ENCODE measurements around the gene CTNNA3. TPM values are rescaled to one million over a fixed set of nuclear protein-coding genes. Genes with fewer than 3 reads are reported as not detected.

CTNNA3 gene
- total RNA-seq, 1 donor from 2014 or later, result 6.9 TPM

DNA sequence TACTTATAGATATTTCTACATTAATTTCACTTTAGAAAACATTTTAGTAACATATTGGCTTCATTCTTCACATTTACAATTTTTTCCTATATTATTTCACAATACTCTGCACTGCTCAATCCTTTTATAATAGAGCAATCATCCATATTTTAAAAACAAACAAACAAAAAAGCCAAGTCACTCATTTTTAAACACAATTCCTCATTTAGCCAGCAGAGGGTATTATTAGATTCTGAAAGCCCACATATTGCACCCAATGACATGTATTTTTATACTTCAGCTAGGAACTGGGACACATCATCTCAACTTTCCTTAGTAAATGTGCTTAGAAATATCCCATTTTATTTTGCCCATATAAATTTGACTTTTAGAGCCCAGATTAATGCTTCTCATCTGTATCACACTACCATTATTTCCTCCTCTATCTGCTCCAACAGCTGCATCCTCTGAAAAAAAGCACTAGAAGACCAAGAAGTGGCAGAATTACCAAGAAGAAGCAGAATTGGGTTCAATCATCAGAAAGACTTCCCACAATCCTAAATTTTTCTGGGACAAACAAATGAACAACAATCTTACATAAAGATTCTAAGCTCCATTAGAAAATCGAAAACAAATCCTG lies 29.5 kb downstream of the CTNNA3 start:
- peak; percentile 69 for DNase-seq (ENCODE audit: low read depth)

DNA sequence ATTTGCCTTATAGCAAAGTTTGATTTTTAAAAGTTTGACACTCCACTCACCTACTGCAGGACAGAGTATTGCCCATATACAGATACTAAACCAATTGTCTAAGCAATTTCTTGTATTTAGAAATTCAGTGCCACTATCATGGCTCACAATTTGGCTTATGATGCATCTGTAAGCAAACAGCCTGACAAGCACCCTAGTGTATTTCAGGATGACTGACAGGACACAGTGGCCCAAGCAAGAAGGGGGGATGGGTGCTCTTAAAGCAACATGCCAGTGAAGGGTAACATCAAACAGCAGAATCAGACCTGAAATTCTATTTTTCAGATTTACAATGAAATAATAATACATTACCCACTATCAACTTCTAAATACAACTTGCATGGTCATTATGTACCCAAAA lies 30.5 kb downstream of the CTNNA3 start:
- DNase-seq (ENCODE audit: low read depth), result peak; percentile 86

DNA sequence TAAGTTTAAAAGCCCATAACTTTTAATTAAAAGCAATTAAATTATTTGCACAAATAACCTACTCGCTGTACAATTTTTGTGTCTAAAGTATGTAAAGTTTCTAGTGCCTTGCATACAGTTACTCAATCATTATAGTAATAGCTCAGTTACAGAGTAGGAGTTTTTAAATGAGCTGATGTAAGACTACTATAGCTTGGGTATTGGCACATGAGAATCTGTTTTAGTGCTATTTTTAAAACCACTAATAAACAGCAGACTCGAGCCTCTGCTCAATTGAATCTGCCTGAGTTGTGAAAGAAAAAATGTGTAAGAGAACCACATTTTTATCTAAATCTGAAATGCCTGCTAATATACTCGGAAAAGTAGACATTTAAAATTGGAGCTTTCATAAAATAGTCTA lies 31.1 kb downstream of the CTNNA3 start:
- peak; percentile 10 for DNase-seq (ENCODE audit: low read depth)

DNA sequence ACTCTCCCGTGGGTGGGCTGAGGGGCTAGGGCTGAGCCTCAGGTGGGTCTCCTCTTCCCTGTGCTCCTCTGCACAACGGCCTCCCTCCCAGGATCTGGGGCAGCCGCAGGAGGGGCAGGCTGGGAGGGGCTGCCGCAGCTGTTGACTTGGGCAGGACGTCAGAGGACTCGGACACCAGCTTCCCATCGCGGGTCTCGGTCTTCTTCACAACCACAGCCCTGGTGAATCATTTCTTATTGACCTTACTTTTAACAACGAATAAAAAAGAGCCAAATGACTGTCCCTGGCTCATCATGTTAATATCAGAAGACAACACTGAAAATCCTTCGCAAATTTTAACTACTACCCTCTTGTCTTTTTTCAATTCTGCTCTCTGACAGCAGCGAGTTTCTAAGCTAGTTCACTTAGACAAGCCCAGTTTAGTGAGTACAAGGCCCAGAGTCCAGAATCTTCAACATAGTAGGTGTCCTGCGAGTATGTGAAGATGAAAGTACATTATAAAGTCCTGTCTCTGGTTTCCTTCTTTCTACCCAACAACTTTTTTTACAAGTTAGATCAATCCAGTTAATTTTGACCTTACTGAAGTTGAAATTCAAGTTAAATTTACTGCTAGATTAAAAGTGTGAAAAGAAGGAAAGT lies 32.4 kb downstream of the CTNNA3 start:
- peak; percentile 86 for DNase-seq (ENCODE audit: low read depth)

DNA sequence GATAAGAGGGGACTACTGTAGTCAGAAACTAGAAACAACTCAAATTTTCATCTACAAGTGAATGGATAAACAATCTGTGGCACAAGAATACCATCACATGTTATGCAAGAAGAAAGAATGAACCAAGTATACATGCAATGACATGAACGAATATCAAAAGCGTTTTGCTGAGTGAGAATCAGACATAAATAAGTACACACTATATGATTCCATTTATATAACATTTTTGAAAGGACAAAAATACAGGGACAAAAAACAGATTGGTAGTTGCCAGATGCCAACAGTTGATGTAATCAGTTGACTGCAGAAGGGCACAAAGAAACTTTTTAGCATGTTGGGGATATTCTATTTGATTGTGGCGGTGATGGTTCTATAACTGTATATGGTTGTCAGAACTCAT lies 33.6 kb downstream of the CTNNA3 start:
- no peak for DNase-seq (ENCODE audit: low read depth)

- peak; percentile 26 for DNase-seq (ENCODE audit: low read depth)
Measured at GRCh38 chr10:67659497-67659896, 36.5 kb downstream of the CTNNA3 start.

DNA sequence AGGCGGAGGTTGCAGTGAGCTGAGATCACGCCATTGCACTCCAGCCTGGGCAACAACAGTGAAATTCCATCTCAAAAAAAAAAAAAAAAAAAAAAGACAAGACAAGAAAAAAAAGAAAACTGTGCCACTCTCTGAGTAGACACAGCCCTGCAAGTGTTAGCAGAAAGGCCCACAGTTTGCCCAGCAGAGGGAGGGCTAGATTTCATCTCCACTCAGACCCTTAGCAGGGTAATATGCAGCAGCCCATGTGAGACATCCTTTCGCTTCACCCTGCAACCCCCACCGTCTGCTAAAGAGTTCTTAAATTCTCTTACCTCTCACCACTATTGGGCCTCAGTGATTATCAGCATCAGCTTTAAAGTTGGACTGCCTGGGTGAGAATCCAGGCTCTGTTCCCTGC lies 38.2 kb downstream of the CTNNA3 start:
- DNase-seq (ENCODE audit: low read depth), result no peak

DNA sequence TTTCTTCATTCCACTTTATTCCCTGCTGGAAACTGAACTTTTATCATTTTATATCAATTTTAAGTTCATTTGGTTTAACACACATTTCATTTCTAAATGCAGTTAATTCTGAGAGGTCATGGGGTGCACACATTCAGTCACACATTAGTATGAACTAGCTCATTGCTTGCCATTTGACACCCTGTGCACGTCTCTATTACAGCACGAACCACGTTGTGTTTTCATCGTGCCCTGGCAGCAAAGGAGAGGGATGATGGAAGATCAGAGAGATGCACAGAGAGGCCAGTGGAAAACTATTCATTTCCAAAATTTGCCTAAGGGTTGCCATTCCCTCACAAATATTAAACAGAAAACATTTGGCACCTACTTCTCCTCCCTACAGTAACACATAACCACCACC lies 45.4 kb downstream of the CTNNA3 start:
- DNase-seq (ENCODE audit: low read depth), result no peak

DNA sequence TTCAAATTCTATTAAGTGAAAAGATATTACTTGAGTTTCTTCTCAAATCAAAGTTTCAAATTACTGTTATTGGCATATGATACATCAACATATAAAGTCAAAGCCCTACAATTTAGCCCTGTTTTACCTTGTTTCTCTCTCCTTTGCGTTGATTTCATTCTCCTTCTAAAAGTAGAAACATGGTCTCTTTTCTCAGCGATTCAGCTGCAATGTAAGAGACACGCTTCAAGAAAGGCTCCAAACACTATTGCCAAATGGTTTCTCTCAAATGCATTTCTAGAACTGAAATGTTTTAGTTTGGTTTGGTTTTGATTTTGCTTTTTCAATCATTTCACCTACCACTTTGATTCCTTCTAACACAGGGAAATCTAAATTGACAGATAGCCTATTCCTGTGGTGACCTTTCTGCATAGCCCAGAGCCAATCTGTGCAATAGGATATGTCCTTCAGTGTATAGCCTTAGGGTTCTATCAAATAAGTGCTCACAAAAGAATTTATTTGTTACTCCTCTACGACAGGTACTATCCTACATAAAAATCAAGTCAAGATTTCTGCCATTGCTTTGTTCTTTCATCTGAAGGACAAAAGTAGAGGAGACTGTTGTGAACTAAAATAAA lies 47.3 kb downstream of the CTNNA3 start:
- no peak for DNase-seq (ENCODE audit: low read depth)

DNA sequence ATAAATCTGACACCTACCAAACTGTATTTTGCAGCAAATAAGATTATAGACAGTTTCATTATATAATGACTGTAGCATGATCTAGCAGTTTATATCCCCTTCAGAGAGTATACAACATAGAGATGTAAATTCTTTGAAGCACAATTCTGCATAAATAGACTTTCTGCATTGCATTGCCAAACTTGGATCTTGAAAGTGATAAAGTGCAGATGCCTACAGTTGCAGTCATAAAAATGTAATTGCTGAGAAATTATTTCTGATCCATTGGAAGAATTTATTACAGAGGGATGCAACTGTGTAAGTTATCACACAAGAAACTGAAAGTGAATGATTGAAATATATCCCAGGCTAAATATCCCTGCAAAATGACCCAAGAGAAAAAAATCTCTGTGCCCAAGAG lies 65.1 kb downstream of the CTNNA3 start:
- no peak for DNase-seq (ENCODE audit: low read depth)

GRCh38 chr10:67629461-67629971 lies 66.5 kb downstream of the CTNNA3 start:
- peak; percentile 51 for DNase-seq (ENCODE audit: low read depth)

GRCh38 chr10:67622984-67623383 lies 73.0 kb downstream of the CTNNA3 start:
- no peak for DNase-seq (ENCODE audit: low read depth)

DNA sequence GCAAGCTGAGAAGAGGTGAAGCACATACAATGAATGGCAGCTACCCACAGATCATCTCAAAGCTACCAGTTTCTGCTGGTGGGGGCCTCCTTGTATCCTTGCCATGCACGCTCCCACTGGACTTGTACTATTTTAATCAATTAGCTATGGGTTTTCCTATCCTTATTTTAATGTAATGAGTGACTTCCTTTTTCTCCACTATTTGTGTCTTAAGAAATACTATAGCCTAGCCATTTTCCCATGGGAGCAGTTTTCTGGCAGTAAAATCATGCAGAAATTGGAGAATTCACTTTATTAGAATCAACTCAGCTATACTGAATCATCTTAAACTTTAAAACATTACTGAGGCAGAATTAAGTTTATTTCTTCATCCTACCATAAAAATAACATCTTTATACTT lies 73.5 kb downstream of the CTNNA3 start:
- no peak for DNase-seq (ENCODE audit: low read depth)

GRCh38 chr10:67621834-67622233 lies 74.2 kb downstream of the CTNNA3 start:
- no peak for DNase-seq (ENCODE audit: low read depth)

DNA sequence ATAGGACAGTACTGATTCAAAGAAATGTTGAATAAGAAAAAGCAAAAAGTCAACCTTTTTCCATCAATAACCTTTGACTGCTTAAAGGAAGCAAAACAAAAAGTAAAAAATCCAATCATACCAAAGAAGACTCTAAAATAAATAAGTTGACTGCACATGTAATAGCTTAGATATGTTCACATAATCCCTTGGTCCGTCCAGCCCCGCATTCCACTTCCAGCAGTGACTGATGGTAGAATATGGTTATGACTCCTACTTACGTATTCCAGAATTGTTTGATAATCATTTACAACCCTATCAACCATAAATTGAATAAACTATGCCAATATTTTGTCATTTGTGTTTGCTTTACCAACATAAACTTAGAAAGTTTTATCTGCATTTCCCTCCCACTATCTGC lies 77.9 kb downstream of the CTNNA3 start:
- peak; percentile 53 for DNase-seq (ENCODE audit: low read depth)

DNA sequence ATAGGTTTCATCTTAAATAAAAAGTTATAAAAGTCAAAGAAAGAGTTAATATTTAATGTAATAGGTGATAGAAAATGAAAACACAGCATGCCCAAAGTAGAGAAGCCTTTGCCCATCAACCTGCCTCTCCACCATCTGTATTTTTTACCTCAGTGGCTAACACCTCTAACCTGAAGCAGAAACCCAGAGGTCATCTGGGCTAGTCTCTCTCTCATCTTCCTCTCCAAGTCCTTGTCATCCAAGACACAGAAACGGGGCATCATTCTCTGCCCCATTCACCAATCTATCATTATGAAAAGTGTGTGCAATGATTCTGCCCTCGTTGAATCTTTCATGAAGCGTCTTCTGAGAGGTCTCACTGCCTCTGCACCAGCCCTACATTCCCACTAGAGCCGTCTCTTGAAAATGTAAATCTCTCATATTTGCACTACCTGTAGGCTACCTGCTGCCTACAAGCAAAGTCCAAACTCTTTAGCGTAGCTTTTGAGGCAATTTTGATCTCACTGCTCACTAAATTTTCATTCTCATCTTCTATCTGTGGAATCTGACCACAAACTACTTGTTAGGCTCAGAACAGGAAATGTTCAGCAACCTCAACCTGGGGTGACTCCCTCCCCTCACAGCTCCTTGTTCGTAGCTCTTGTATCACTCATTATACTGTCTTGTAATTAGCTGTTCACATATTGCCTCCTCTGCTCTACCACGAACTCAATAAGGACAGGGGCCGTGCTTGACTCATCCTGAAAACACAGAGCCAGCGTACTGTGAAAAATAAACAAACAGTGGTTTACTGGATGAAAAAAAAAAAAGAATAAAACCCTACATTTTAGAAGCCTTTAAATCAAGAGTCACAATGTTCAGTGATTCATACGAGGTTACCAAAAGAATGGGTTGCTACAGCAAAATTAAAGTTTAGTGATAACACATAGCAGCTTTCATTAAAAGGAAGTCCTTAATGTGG lies 83.1 kb downstream of the CTNNA3 start:
- no peak for DNase-seq (ENCODE audit: low read depth)

DNA sequence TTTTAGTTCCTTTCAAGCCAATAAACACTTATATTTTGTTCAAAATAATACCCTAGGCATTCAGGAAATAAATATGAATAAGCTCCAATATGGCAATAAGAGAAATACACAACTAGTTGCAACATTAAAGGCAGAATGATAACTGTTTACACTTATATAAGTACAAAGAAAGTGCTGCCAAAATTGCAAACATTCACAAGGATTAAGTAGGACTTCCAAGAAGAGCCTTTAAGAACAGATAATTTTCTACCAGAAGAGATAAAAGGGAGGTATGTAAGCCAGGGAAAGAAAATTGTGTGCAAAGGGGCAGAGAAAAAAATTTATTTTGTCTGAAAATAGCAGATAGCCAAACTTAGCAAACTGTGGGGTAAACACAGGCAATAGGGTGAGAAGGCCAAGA lies 83.8 kb downstream of the CTNNA3 start:
- DNase-seq (ENCODE audit: low read depth), result no peak

DNA sequence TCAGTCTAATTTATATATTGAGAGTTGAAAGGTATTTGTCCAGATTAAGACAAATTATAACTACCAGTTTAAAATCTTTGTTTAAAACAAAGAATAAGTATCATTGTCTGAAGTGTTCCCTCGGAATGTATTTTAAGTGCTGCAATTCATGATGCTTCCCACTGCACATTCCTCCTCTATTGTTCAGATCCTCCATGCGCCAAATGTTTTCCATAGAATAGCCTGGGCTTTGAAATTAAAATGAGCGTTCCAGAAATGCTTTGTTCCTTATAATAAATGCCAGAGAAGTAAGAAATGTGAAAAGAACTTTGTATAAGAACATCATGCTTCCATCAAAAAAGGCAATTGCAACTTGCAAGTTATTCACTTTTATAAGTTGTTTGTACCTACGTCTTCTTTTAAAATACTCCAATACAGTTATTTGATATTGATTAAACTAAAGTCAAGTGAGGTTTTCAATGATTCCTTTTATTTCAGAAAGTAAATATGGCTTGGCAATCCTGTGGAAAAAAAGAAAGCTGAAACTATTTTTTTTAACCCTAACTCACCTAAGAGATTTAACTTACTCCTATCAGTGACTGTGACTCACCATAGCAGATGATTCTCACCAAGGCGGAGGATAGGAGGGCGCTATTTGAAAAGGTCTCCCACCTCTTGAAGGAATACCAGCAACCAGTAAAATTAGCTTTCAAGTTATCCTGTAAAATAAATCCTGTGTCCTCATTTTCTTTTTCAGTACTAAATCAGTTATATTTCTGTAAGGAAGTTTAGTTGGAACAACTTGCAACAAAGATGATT lies 85.8 kb downstream of the CTNNA3 start:
- no peak for DNase-seq (ENCODE audit: low read depth)

GRCh38 chr10:67608001-67608400 lies 88.0 kb downstream of the CTNNA3 start:
- no peak for DNase-seq (ENCODE audit: low read depth)

DNA sequence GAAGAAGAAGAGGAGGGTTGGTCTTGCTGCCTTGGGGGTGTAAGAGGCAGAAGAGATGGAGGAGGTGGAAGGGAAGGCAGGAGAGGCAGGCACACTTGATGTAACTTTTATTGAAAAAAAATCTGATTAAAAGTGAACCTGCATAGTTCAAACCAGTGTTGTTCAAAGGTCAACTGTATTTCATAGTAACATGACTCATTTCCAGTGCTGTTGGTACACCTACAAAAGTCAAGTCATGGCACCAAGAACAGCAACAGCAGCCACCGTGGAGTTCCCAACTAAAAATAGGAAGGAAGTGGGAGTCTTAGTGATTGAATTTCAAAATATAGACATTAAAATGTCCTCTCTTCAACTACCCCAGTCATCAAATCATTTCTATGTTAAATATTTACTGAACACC lies 88.5 kb downstream of the CTNNA3 start:
- DNase-seq (ENCODE audit: low read depth), result peak; percentile 37

DNA sequence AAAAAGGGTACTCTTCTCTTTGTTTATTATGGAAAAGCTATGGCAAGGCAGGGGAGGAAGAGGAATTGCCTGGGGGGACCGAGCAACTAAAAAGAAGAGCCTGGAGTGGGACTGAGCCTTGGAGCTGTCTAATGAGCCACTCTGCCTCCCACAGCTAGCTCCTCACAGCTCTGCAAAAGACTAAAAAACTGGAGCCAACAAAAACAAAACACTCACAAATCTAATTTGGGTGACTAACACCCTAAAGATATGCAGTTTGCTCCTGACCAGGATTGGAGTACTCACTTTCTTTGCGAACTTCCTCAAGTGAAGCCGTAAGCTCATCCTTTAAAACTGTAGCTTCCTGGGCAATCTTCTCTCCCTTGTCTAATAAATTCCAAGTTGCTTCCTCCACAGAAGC lies 89.4 kb downstream of the CTNNA3 start:
- peak; percentile 27 for DNase-seq (ENCODE audit: low read depth)
